HEK293T (cell line): ENCODE results near the gene NUF2.

Source experiments
- ARNT ChIP-seq: fragments of 450-650 bp; IDR thresholded peaks from 2 replicates; pipeline ENCODE4 v1.6.1; 2017; ENCODE audit warnings: mild to moderate bottlenecking
- BHLHE40 ChIP-seq: fragments of 450-650 bp; IDR thresholded peaks from 2 replicates; pipeline ENCODE4 v1.6.1; 2016; ENCODE audit warnings: mild to moderate bottlenecking, moderate library complexity, borderline replicate concordance
- CTBP1 ChIP-seq: fragments of 450-650 bp; IDR thresholded peaks from 2 replicates; pipeline ENCODE4 v1.6.1; 2016; ENCODE audit warnings: borderline replicate concordance
- ELF4 ChIP-seq: fragments of 450-650 bp; IDR thresholded peaks from 2 replicates; pipeline ENCODE4 v1.6.1; 2017; ENCODE audit warnings: antibody characterized with exemption
- FOXA1 ChIP-seq: fragments of 450-650 bp; IDR thresholded peaks from 2 replicates; pipeline ENCODE4 v1.6.1; 2016; ENCODE audit warnings: mild to moderate bottlenecking
- FOXK2 ChIP-seq: fragments of 450-650 bp; IDR thresholded peaks from 2 replicates; pipeline ENCODE4 v1.6.1; 2016; ENCODE audit warnings: mild to moderate bottlenecking
- FOXM1 ChIP-seq: fragments of 450-650 bp; IDR thresholded peaks from 2 replicates; pipeline ENCODE4 v1.6.1; 2017; ENCODE audit warnings: mild to moderate bottlenecking, borderline replicate concordance
- HDGF ChIP-seq: fragments of 450-650 bp; IDR thresholded peaks from 2 replicates; pipeline ENCODE4 v1.6.1; 2017; ENCODE audit warnings: antibody characterized with exemption, borderline replicate concordance
- SP1 ChIP-seq: fragments of 450-650 bp; IDR thresholded peaks from 2 replicates; pipeline ENCODE4 v1.6.1; 2017
- SUZ12 ChIP-seq: fragments of 450-650 bp; IDR thresholded peaks from 2 replicates; pipeline ENCODE4 v1.6.1; 2016; ENCODE audit warnings: mild to moderate bottlenecking
- TARDBP ChIP-seq: fragments of 450-650 bp; IDR thresholded peaks from 2 replicates; pipeline ENCODE4 v1.6.1; 2016

- no peak for TF ChIP-seq CTBP1
- TF ChIP-seq TARDBP = no peak
- no peak for TF ChIP-seq FOXM1
- TF ChIP-seq BHLHE40 = no peak
- no peak for TF ChIP-seq FOXA1
- no peak for TF ChIP-seq FOXK2
- TF ChIP-seq HDGF = no peak
- TF ChIP-seq ELF4 = no peak
- TF ChIP-seq SUZ12 = no peak
- no peak for TF ChIP-seq ARNT
- TF ChIP-seq SP1 = no peak
Measured at GRCh38 chr1:163388970-163389369, 67.2 kb downstream of the NUF2 start.
